Stimulated activated CD4-positive, alpha-beta T cell treated with anti-CD3 and anti-CD28 coated beads, Interleukin-4, amount 100 ng/mL, for 1 hour (primary cell): Measurements from ENCODE around the gene TRMT44.

ENCODE experiments used
- DNase-seq: peaks from one replicate; pipeline ENCODE4 v3.0.0-alpha.2; 2020

TRMT44 gene

DNA sequence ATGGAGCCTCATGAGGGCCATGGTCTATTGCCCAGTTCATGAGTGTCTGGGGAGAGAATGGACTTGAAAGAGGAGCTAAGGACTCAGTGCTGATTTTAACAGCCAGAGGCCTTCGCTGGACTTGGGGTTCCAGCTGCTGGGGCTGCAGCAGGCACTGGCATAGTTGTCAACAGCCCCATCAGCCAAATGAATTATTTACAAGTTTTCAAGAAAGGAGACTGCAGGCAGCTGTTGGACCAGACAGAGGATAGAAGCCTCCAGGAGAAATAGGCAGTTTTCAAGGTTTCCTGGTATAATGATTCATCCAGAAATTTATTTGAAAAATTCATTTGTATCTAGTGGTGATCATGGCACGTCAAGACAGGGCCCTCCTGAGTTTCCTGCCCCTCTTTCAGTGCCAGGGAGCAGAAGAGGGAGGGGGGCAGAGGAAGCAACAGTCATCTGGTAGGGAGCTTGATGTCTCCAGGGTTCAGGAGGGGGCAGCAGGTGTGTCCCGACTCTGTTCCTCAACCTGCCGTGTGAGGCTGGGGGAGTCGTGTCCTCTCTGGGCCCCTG, 76.5 kb downstream of the TRMT44 start:
- no peak for DNase-seq

DNA sequence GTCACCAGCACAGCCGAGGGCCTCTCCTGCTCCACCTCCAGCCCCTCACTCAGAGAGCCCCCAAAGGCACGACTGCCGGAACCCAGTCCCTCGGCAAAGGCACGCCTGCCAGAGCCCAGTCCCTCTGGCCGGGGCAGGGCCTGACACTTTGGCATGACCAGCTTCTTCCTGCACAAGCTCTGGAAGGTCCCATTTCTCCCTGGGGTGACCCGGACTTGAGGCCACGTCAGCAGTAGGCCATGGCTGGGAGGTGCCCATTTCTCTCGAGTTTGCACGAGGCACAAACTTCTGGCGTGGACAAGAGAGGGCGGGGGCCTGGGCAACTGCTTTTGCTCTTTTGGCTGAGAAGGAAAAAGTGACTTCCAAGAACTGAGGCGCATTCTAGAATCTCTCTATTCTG, 77.4 kb downstream of the TRMT44 start:
- DNase-seq: no peak

DNA sequence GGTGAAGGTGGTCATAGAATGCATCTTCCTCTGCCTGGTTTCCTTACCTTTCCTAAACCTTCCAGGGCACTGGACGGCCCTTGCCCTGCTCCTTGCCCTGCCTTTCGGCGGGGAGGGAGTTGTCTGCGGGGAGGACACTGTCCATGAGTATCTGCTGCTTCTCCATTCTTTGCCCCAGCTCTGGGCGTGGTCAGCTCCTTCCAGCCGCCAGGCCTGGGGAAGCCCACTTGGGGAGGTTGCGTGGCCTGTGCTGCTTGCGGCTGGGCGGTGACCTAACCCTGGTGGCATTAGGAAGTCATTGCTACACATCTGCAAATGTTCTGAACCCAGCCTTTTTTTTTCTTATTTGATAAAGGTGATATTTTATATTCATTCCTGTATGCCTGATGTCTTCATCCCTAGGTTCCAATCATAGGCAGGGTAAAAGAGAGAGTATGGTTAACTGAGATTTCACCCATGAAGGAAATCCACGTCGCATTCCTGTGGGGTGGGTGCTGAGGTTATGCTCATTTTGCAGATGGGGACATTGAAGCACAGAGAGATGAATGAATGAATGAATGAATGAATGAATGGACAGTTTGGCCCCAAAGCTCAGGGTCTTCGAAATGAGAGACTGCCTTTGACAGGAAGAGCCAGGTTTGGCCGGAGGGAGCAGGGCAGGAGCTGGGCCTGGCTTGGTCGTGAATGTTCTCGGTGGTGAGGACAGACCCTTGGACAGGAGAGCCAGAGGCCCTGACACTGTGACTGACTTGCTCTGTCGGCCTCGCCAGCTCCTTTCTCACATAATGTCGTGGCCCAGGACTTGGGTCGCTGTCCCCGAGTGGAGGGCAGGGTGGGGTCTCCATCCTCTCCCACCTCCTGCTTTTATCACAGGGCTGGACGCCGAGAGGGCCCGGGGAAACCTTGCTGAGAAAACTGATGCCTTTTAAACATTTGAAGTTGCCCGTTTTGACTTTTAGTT, 81.9 kb downstream of the TRMT44 start:
- DNase-seq: no peak

DNA sequence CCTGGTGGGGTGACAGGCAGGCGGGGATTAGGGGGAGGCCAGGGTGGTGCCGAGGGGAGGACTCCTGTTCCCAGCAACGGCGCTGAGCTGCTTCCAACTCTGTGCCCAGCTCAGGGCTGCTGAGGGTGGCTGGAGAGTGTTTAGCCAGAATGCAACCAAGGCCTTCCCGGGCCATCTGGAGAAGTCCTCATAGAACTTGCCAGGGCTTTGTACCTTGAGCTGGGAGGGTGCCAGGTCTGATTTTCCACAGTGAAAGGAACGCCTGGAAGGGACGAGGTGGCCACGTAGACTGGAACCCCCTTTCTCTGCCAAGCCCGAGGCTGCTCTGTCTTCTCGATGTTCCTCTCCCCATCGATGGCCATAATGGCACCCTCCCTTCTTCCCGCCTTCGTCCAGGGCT, 82.6 kb downstream of the TRMT44 start:
- DNase-seq: no peak

DNA sequence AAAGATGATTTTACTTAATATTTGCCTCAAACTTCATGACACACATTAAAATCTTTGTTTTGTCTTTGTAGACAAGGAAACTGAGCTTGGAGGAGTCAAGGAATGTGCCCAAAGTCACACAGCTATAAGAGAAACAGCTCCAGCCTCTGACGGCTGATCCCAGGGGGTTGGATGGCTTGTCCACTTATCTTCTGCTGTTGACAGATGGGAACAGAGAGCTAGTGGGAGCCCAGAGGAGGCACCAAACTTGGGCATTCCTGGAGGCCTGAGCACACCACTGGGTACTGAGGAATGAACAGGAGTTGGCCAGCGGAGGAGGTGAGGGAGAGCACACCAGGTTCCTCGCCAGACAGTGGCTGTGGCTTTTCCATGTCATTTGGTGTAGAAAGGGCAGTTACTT, 83.2 kb downstream of the TRMT44 start:
- DNase-seq: no peak

DNA sequence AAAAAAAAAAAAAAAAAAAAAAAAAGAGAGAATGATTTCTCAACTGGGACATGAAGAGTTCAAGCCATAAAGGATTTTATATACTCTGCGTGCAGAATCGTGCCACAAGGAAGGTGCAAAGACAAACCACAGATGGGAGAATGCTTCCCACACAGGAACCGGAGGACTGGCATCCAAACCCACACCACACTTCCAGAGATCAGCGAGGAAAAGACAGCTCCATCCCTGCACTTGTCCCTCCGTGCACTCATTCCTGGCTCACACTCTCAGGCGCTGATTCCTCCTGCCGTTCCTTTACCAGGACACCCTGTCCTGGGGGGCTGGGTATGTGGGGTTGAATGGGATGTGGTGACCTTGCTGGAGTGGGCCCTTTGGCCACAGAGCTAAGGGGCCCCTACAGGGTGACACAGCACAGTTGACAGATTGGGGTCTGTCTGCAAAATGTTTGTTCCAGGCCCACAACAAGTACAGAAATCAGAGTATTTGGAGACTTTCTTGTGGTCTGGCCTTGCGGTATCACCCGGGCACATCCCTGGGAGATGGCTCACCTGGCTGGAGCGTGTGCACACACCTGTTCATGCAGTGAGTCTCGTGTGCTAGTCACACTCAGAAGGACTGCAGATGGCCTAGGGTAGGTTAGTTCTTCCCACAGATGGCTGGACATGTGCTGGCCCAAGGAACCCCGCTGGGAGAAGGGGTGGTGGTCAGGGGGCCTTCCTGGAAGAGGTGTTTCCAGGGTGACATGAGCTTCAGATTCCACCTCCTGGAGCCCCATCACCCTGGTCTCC, 84.2 kb downstream of the TRMT44 start:
- DNase-seq: no peak

DNA sequence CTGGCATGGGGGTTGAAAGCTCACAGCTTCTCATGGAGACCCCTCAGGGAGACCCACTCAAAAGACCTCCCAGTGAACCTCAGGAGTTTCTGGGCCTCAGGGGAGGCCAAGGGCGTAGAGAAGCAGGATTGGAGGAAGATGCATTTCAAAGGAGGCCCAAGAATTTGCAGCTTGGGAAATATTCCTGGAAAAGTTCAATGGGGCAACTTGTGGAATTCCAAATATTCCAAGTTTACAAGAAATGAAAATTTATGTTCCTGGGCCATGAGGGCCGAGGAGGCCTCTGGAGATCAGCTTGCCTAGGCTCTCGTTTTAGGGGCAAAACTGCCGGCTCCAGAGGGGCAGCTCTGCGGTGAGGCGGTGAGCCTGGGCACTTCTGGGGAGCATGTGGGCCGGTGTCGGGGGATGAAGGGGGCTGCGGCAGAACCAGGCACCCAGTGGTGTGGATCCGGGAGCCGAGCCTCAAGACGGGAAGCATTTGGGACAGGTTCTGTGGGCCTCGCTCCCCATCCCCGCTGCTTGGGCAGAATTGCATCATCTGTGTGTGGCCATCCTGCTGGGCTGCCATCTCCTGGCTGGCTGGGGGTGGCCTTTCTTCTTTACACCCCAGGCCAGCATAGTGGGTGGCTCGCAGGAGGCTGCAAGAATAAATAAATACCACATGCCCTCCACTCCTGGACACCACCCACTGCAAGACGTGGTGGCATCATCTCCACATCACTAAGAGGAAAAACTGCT, 85.0 kb downstream of the TRMT44 start:
- no peak for DNase-seq
